Astrocyte of the cerebellum (primary cell): ENCODE measurements around the gene PFDN2.
"Not testable (repeated sequence)": the region's sequence is repeated elsewhere in the genome, so short reads cannot be mapped to it uniquely, and the experiment has no call there.

ENCODE experiments used
- DNase-seq: peaks from one replicate; pipeline ENCODE4 v3.0.0-alpha.2; 2011; ENCODE audit warnings: low read depth
- H3K4me3 ChIP-seq: 2 replicates; pipeline ENCODE4 v1.5.1; 2011; ENCODE audit warnings: mild to moderate bottlenecking, low read depth, low read length, moderate library complexity
- CTCF ChIP-seq: IDR thresholded peaks from 2 replicates; pipeline ENCODE4 v1.5.1; 2012; ENCODE audit warnings: low read length, low read depth, moderate library complexity, mild to moderate bottlenecking; ENCODE audit errors: missing control alignments
- in situ Hi-C: cut with HindIII; loops from 2 replicates; pipeline ENCODE4 v1.10.0; 2017; ENCODE audit warnings: low sequenced_read_pairs

PFDN2 gene

GRCh38 chr1:161066694-161067093 is 51.1 kb downstream of the PFDN2 start:
- no peak for TF ChIP-seq CTCF
- no peak for DNase-seq

GRCh38 chr1:161065681-161066080 is 52.2 kb downstream of the PFDN2 start:
- H3K4me3 ChIP-seq, in situ Hi-C loops: not testable (repeated sequence)

More at GRCh38 chr1:161066694-161067093, 51.1 kb downstream of the PFDN2 start:
- in situ Hi-C loops = no loop called here
- no peak overlapping the region for H3K4me3 ChIP-seq

GRCh38 chr1:161063936-161064335 is 53.9 kb downstream of the PFDN2 start:
- DNase-seq, in situ Hi-C loops, H3K4me3 ChIP-seq: not testable (repeated sequence)

More at GRCh38 chr1:161065681-161066080, 52.2 kb downstream of the PFDN2 start:
- not testable (repeated sequence) for DNase-seq

- in situ Hi-C loops = no loop called here
- no peak for DNase-seq
- TF ChIP-seq CTCF = no peak
- H3K4me3 ChIP-seq = no peak overlapping the region
These were observed 56.4 kb downstream of the PFDN2 start for GRCh38 chr1:161061419-161061818.

GRCh38 chr1:161059293-161059692 is 58.5 kb downstream of the PFDN2 start:
- in situ Hi-C loops = no loop called here

GRCh38 chr1:161054805-161055204 is 63.0 kb downstream of the PFDN2 start:
- in situ Hi-C loops = no loop called here

More at GRCh38 chr1:161059293-161059692, 58.5 kb downstream of the PFDN2 start:
- DNase-seq = no peak
- no peak for TF ChIP-seq CTCF
- H3K4me3 ChIP-seq = no peak overlapping the region

GRCh38 chr1:161054232-161054631 is 63.6 kb downstream of the PFDN2 start:
- in situ Hi-C loops = no loop called here
- DNase-seq = no peak
- no peak overlapping the region for H3K4me3 ChIP-seq
- TF ChIP-seq CTCF = no peak

More at GRCh38 chr1:161054805-161055204, 63.0 kb downstream of the PFDN2 start:
- TF ChIP-seq CTCF = no peak
- no peak for DNase-seq
- H3K4me3 ChIP-seq = no peak overlapping the region

- H3K4me3 ChIP-seq = no peak overlapping the region
- DNase-seq = no peak
- in situ Hi-C loops = no loop called here
- no peak for TF ChIP-seq CTCF
These were observed 64.9 kb downstream of the PFDN2 start for GRCh38 chr1:161052899-161053298.
